ENCODE measurements around the gene ANXA2.

DNA sequence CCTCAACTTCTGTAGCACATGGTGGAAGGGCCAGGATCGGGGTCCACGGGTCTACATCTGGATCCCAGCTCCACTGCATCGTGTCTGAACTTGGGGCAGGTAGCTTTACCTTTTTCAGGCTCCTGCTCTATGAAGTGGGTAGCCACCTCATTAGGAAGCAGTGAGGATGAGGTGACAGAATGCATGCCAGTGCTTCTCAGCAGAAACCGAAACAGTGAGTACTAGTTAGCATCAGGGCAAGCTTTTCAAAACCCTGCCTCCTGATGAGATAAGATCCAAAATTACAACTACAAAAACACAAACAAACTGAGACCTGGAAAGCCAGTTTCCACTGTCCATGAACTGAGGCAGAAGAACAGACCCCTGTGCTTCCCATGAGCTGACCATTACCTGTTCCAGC lies 77.4 kb downstream of the ANXA2 start:
- TF ChIP-seq, protein P1, sequence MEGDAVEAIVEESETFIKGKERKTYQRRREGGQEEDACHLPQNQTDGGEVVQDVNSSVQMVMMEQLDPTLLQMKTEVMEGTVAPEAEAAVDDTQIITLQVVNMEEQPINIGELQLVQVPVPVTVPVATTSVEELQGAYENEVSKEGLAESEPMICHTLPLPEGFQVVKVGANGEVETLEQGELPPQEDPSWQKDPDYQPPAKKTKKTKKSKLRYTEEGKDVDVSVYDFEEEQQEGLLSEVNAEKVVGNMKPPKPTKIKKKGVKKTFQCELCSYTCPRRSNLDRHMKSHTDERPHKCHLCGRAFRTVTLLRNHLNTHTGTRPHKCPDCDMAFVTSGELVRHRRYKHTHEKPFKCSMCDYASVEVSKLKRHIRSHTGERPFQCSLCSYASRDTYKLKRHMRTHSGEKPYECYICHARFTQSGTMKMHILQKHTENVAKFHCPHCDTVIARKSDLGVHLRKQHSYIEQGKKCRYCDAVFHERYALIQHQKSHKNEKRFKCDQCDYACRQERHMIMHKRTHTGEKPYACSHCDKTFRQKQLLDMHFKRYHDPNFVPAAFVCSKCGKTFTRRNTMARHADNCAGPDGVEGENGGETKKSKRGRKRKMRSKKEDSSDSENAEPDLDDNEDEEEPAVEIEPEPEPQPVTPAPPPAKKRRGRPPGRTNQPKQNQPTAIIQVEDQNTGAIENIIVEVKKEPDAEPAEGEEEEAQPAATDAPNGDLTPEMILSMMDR (IDR thresholded peaks at IDR 0.05): no peak
- TF ChIP-seq POLR2A (IDR thresholded peaks at IDR 0.05): no peak
